Adipose tissue (tissue), 3 donors: ENCODE measurements around the gene RENBP. TPM values are rescaled to one million over a fixed set of nuclear protein-coding genes. Genes with fewer than 3 reads are reported as not detected.
A peak's percentile ranks its signal among the peaks of the same experiment; 100 is the strongest.

ENCODE experiments used
- H3K27ac ChIP-seq: one replicate; pipeline ENCODE4 v1.5.1; 2013; ENCODE audit warnings: low read depth, low read length
- WGBS, 3 donors: extraction: QIAGEN DNeasy Blood & Tissue Kit; methylation state at CpG; one replicate each; pipeline ENCODE4 v1.1.7; 2013; 5-methylcytosine and 5-hydroxymethylcytosine counted together
- polyA plus RNA-seq, 3 donors: library from polyadenylated mRNA; stranded (reverse); fragments of 200-250 nt; gene quantifications; one replicate each; pipeline ENCODE4 v1.2.3, GENCODE V29; 2013
- donor health status: healthy with polysubstance abuse.
- donor health status: Bipolar disorder and iron deficiency.
- donor health status: healthy.

Gene RENBP
- polyA plus RNA-seq, 3 donors: 2.9 to 19.3 (median 18.4) TPM

DNA sequence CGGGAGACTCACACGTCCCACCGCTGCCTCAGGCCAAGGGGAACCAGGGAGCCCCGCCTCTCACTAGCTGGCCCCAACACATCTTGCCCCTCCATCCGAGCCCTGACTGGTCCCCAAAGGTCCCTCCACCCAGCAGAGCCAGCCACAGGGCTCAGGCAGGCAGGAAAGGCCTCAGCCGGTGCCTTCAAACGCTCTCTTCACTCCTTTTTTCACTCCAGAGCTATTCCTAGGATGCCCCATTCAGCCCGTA is 16.8 kb downstream of the RENBP start:
- H3K27ac ChIP-seq: peak overlapping the region; percentile 49
- 0 to 10% (median 2%) methylated on average over 7 to 8 of the region's 8 CpGs for WGBS, 3 donors

DNA sequence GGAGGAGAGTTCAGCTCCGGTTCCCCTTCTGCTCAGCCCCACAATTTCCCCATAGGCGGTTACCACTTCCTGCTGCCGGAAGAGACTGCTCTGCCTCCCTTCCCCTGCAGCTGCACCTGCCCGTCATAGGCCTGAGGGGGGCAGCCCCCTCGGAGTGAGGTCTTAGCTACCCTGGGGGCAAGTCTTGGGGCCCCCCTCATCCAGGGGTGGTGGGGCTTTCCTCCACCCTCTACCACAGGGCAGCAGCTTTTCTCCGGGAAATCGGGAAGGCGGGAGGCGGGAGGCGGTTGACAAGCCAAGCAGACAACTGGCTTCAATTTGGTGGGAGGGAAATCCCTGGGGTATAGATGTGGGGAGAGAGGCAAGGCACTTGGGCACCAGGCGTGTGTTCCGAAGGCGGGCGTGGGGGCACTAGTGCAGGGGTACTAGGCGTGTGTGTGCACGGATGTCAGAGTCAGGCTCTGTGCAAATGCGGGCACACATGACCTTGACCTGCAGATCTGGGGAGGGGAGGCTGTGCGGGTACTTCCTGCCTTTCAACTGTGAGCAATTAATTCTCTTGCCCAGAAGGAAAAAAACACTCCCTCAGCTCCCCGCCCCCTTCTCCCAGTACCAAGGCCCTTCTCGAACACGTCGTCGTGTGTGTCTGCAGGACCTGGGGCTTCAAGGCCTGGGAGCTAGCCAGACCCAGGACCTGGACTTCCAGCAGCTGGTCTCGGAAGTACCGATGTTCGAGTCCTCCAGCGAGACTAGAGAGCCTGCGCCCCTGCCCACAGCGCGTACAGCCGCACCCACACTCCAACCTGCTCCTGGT is 17.4 kb downstream of the RENBP start:
- 3 to 28% (median 22%) methylated on average over 17 to 31 of the region's 31 CpGs for WGBS, 3 donors
- peak overlapping the region; percentile 43 for H3K27ac ChIP-seq

DNA sequence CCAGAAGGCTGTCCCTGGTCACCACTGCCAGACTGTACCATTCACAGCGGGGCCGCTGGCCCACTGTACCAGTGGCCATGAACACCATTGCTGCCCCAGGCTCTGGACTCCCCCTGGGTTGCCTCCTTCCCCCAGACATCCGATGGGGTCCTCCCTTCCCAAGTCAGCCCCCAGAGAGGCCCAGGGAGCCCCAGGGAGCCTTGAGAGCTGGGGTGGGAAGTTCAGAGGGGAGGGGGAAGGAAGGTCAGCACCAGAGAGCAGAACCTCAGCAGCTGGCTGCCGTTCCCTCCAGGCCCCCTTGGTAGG is 17.9 kb downstream of the RENBP start:
- 13 to 48% (median 13%) methylated on average over 3 to 4 of the region's 4 CpGs for WGBS, 3 donors
- H3K27ac ChIP-seq: peak overlapping the region; percentile 28

DNA sequence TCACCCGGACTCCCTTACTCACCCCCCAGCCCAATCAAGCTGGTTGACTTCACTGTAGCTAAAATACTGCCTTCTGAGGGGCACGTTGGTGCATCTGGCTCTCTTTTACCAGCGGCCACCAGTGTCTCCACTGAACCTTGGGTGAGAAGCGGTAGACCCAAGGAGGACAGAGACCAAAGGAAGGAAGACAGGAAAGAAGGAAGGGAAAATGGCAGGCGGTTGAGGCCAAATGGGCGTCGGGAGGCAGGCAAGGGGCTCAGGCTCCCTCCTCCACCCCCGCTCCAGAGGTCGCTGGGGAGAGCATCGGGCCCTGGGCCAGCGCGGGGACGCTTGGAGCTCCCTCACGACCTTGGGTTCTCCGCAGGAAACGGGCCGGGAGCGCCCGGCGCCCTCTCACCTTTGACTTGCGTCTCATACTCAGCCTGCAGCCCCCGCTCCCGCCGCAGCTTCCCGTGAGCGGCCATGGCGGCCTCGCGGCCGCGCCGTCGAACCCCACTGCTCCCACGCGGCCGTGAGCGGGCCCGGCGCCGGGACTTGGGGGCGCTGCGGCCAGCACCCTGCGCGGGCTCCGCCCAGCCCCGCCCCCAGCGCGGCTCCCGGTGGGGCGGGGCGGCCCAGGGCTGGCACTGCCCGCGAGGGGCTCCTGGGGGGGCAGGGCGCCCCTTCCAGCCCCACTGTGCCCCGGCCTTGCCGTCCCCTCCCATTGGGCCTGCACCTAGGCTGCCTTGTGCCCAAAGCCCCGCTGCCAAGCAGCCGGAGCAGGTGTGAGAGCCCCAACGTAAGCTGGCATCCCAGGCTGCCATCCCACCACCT is 18.5 kb downstream of the RENBP start, which contains the start of gene ARHGAP4:
Gene ARHGAP4, minus strand, starts transcription at position 526 of the 813 bp plus-strand sequence. Its CDS starts 62 bp downstream, at position 464.
- peak within 1 kb of the TSS; percentile 43 for H3K27ac ChIP-seq
- 10 to 31% (median 16%) methylated on average over 35 to 53 of the region's 59 CpGs for WGBS, 3 donors

DNA sequence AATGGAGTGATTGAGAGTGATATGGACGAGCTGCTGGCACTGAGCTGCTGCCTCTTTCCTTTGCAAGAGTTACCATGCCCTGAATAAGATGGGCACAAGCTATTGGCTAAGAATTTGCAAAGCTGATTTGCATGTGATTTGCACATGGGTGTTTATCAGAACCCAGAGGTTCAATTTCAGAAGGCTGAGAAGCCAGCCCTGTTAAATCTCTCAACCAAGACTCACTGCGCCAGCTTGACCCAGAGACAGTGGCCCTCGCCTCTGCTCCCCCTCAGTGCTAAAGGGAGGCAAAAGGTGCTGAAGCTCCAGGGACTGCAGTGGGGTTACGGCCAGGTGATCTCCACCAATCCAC is 19.1 kb downstream of the RENBP start:
- no peak overlapping the region for H3K27ac ChIP-seq
- 49 to 80% (median 75%) methylated on average over 4 of the region's 4 CpGs for WGBS, 3 donors

DNA sequence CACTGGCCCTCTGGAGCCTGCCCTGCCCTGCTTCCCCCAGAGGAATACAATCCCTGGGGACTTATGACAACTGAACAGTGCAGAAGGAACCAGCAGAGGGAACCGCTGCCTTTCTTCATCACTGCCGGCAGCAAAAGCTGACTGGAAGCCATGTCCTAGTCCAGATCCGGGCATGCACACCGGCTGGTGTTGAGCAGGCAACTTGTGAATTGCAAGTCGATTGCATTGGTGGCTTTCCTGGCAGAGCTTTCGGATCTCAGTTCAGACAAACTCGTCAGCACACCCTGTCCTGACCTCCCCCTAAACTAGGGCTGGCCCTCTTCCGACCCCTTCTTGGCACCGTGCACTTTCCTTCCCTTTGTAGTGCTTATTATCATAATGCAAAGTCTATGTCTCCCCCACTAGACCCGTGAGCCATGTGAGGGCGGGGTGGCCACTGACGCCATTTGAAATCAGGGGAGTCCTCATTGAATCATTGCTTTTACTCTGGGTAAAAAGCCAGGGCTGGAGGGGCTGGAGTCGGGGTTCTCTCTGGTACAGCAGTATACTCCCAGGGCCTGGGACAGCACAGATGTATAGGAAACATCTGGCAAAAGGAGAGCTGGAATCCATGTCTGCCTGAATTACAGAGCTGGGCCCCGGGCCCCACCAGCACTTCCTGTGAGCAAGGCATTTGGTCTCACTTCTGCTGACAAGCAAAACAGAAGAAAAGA is 20.1 kb downstream of the RENBP start:
- no peak overlapping the region for H3K27ac ChIP-seq
- 7 to 42% (median 35%) methylated on average over 14 of the region's 14 CpGs for WGBS, 3 donors

DNA sequence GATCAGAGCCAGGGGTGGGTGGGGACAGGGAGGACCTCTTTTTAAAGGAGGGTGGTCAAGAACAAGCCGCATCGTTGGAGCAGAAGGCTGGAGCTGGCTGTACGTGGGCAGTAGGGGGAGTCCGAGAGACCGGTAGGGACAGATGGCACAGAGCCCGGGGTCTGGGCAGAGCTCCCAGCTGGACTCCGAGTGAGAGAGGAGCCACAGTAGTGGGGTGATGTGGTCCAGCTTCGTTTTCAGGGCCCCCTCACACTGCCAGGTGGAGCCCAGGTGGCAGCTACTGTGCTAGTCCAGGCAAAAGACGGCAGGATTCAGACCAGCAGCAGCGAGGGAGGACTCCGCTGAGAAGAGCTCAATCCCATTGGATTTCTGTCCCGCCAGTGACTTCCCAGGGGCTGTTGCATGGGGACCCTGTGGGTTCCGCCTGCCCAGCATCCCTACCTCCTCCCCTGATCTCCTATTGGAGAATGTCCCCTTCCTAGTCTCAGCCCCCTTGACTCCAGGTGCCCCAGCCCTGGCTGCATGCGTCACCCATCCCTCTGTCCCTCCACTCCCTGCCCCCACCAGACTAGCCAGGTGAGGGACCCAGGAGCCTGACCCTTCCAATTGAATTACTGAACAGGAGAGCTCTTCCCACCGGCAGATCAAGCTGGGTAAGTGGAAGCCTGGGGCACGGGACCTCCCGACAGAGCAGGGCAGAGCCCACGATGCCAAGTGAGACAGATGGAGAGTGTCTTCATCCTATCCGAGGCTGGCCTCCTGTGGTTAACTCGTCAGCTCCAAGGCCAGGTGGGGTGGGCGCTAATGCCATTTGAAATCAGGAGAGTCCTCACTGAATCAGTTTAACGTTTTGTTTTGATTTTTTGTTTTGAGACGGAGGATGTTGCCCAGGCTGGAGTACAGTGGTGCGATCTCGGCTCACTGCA is 21.2 kb downstream of the RENBP start:
- H3K27ac ChIP-seq: no peak overlapping the region
- WGBS, 3 donors: 26 to 54% (median 46%) methylated on average over 13 to 25 of the region's 25 CpGs

DNA sequence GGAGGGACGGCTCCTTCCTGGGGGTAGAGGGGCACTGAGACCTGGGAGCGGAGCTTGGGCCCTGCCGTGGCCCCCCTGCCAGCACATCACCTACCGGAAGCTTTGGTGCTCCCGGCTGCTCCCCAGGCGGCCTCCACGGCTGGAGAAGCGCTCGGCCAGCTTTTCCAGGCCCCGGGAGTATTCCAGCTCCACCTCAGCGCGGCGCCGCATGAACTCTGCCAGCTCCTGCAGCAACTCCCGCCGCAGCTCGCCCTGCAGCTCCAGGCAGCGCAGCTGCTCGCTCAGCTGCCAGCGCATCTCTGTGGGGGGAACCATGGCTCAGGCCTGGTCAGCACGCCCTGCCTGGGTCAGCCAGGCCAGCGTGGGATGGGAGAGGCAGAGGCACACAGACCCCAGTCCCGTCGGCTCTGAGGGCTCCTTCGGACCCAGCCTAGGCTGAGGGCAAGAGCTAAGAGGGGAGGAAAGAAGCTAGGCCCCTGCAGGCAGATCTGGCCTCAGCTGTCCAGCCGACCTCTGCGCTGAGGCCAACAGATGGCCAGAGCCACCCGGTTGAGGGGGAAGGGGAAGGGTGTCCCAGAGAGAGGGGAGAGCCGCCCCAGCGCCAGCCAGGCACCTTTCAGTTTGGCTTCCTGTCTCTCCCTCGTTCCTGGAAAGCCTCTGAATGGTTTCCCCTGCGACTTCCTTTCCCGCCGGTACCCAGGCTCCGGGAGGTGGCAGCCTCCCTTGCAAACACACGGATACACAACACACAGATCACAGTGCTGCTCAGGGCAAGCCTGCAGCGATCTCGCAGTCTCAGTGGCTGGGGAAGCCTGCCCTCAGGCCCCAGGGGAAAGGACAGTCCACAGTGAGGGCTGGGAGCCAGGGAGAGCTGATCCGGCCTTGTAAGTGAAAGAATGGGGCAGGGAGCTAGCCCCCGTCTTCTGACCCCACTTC is 22.7 kb downstream of the RENBP start:
- H3K27ac ChIP-seq: no peak overlapping the region
- WGBS, 3 donors: 32 to 44% (median 34%) methylated on average over 9 to 40 of the region's 40 CpGs

DNA sequence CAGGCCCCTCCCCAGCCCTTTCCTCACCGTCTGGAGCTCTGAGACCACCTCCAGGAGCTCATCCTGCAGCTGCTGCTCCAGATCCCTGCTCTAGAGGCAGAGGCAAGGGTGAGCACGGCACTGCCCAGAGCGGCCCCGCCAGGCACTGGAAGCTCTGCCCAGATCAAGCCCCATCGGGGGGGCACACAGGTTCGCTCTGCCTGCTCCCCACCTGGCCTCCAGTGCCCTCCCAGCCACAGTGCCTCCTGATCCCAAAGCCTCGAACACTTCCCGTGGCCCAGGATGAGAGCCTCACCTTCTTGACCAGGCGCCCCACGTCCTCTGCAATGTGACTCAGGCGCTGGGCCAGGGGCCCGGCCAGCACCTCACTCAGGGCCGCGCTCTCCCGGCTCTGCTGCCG is 23.4 kb downstream of the RENBP start:
- H3K27ac ChIP-seq: no peak overlapping the region
- 72 to 81% (median 73%) methylated on average over 8 to 16 of the region's 16 CpGs for WGBS, 3 donors

DNA sequence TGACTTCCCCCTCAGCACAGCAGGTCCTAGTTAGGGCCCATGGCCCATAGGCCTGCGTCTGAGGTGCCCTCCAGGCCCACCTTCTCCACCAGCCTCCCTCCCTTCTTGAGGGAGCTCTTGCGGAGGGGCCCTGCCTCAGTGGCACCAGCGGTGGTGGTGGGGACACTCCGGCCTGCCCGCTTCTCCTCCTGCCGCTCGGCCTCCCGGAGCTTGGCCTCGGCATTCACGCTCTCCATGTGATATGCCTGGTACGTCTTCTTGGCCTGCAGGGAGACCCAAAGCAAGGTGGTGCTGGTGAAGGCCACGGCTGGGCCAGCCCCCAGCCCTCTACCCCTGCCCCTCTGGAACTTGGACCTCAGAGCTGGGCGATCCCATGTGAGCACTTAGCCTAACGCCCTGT is 23.9 kb downstream of the RENBP start:
- 79 to 97% (median 94%) methylated on average over 3 to 14 of the region's 14 CpGs for WGBS, 3 donors

DNA sequence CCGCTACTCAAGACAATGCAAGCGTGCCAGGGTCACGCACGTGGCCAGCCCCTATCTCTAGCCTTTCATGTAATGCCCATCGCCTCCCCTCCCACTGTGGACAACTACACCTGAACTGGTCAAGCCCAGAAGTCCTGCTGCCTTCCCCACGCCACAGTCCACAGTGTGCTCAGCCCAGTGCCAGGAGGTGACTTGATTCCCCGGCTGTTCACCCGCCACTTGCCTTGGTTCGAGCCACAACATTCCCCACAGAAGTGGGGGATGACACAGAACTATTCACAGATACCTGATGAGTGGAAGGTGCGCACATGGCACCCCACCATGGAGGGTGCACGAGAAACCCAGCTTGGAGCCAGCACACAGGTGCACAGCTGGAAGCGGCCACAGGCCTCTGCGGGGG is 25.2 kb downstream of the RENBP start:
- 85 to 96% (median 91%) methylated on average over 10 to 13 of the region's 13 CpGs for WGBS, 3 donors

More for the DNA sequence above, 23.9 kb downstream of the RENBP start:
- H3K27ac ChIP-seq: no peak overlapping the region

DNA sequence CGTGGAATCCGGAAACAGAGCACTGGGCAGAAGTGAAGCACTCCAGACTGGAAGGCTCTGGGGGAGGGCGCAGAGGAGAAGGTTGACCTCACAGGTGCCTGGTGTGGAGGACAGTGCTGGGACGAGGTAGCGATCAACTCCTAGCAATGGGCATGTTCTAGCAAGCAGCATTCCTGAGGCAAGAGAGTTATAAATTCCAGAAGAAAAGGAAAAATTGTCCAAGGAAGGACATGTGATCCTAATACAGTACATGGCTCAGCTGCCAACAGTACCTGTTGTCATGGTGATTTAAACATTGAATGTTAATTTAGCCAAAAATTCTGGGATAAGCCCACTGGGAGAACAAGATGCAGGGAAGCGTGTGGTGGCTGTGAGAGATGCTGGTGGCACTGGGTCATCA is 26.6 kb downstream of the RENBP start:
- no peak overlapping the region for H3K27ac ChIP-seq
- 80 to 88% (median 85%) methylated on average over 6 of the region's 6 CpGs for WGBS, 3 donors

More for the DNA sequence above, 25.2 kb downstream of the RENBP start:
- no peak overlapping the region for H3K27ac ChIP-seq

DNA sequence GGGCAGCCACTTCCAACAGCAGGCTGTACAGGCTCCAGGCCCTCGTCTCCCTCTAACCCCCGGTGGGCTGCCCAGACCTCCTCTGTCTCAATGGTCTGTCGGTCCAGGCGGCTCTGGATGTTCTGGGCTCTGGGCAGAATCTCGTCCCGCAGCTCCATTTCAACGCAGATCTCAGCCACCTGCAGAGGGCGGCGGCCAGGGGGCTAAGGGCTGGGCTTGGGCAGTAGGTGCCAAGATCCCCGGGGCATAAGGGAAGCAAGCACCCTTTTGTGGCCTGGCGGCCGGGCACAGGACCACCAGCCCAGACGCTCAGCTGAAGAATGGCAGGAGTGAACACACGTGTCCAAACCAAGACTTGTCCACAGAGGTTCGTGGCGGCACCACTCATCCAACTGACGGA is 30.7 kb downstream of the RENBP start:
- 87 to 94% (median 91%) methylated on average over 7 to 17 of the region's 17 CpGs for WGBS, 3 donors

DNA sequence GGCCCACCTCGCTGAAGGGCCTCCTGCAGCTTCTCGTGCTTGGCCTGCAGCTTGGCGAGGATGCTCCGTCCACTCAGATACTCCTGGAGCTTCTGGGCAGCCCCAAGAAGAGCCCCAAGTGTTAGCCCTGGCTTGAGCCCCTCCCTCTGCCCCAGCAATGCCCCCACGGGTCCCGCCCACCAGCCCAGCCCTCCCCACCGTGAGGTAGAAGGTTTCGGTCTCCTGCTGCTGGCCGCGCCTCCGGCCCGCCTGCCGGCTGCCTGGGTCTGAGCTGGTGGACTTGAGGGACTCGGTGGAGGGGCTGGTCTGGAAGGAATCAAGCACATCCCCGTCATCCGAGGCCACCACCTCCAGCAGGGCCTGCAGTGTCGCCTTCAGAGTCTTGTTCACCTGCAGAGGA is 31.2 kb downstream of the RENBP start:
- H3K27ac ChIP-seq: no peak overlapping the region
- WGBS, 3 donors: 67 to 85% (median 75%) methylated on average over 6 to 17 of the region's 17 CpGs

More for the DNA sequence above, 30.7 kb downstream of the RENBP start:
- H3K27ac ChIP-seq: no peak overlapping the region

DNA sequence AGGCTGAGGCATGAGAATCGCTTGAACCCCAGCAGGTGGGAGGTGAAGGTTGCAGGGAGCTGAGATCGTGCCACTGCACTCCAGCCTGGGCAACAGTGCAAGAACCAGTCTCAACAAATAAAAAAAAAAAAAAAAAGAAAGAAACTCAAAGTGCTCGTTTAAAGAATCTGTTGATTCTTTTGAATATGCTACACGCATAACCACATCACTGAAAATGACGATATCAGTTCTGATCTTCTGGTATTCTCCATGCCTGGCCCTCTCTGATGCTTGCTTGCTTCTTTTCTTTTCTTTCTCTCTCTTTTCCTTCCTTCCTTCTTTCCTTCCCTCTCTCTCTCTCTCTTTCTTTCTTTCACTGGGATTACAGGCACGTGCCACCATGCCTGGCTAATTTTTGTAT is 32.6 kb downstream of the RENBP start:
- WGBS, 3 donors: 82 to 92% (median 86%) methylated on average over 5 to 6 of the region's 6 CpGs

DNA sequence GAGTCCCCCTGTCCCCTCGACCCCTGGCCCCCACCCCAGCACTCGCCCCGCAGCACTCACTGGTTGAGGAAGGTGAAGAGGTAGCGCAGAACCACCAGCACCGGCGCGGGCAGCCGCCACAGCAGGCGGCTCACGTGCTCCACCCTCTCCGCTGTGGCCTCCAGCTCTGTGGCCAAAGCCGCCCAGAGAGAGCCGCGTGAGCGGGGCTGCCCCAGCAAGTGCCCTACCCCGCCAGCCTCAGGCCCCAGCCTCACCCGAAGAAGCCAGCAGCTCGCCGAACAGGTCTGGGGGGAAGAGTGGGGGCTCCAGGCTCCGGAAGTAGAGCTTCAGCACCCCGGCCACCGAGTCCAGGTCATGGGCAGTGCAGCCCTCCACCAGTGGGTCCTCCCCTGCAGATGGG is 34.0 kb downstream of the RENBP start:
- H3K27ac ChIP-seq: no peak overlapping the region
- WGBS, 3 donors: 90 to 95% (median 93%) methylated on average over 9 to 21 of the region's 22 CpGs

More for the DNA sequence above, 32.6 kb downstream of the RENBP start:
- H3K27ac ChIP-seq: no peak overlapping the region

DNA sequence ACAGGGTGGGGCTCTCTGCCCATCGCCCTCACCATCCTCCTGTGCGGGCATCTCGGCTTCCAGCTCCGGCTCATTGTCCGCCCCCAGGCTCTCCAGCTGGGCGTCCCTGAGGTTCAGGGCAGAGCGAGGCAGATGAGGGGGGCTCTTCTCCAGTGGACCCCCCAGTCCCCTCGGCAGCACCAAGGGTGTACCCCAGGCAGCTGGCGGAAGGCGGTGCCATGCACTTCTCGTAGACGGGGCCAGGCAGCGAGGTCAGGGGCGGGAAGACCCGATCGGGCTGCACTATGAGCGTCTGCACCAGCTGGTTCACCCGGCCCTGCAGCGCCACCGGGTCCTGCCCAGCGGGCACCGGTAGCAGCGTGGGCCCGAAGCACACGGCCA is 34.5 kb downstream of the RENBP start:
- H3K27ac ChIP-seq: no peak overlapping the region
- WGBS, 3 donors: 91 to 95% (median 92%) methylated on average over 9 to 25 of the region's 25 CpGs
